K562 (cell line): ENCODE data around the gene TMEM151A. TPM values are rescaled to one million over a fixed set of nuclear protein-coding genes. Genes with fewer than 3 reads are reported as not detected.

ENCODE experiments used
- ATAC-seq: fragments of 200-7000 bp; cut with Tn5 transposase; 3 replicates; pipeline ENCODE4 v1.9.1; 2020; ENCODE audit warnings: moderate library complexity
- BruUV-seq: library from RNA; stranded (reverse); fragments of 400-500 nt; replicated peaks from 2 replicates; lab custom pipeline; 2021; lab: Mats Ljungman, UMichigan
- CTCF ChIA-PET: fragments of 300-600 bp; formaldehyde crosslinking; extraction: SDS; loops from one replicate; lab custom pipeline; 2021; ENCODE audit warnings: low intra/inter-chr PET ratio; lab: Yijun Ruan, JAX
- POLR2A ChIA-PET: fragments of 300-600, 350-650 bp; sonication (Branson Sonifier 250); formaldehyde crosslinking; extraction: SDS; loops from one replicate; lab custom pipeline; 2021; ENCODE audit warnings: antibody characterized with exemption, inconsistent platforms; lab: Yijun Ruan, JAX
- DNase-seq, 4 experiments: peaks; one replicate each; pipeline versions ENCODE4 v3.0.0 to v3.0.0-alpha.2; 2011 to 2018; ENCODE audit warnings: low spot score in 3 of 4, mixed read lengths in 3 of 4; ENCODE audit errors: extremely low read depth in 1 of 4
- FAIRE-seq: peaks from 2 replicates; lab custom pipeline; 2011; peaks lifted over from hg19 to GRCh38; lab: Jason Lieb, UNC
- H2AFZ ChIP-seq: 2 replicates; pipeline ENCODE4 v1.6.0; 2011; ENCODE audit warnings: low read depth, low read length, control low read depth, inconsistent platforms
- H3K27ac ChIP-seq: fragments of 200-600 bp; 3 replicates; pipeline ENCODE4 v1.8.0; 2011; ENCODE audit warnings: low read depth, mild to moderate bottlenecking, control low read depth, inconsistent platforms, low read length, moderate library complexity, mixed read lengths; ENCODE audit errors: extremely low read depth
- H3K27me3 ChIP-seq, 2 experiments: fragments of 300-600 bp in 1 of 2; 2 replicates in 1 of 2; 3 replicates in 1 of 2; pipeline versions ENCODE4 v1.6.0 to v1.8.0; 2011; ENCODE audit warnings: inconsistent platforms in 2 of 2, low read length in 2 of 2, mild to moderate bottlenecking in 1 of 2, mixed read lengths in 1 of 2, moderate library complexity in 1 of 2; ENCODE audit not compliant: control insufficient read depth in 2 of 2, insufficient read depth in 2 of 2
- H3K36me3 ChIP-seq: fragments of 300-600 bp; 3 replicates; pipeline ENCODE4 v1.8.0; 2011; ENCODE audit warnings: mild to moderate bottlenecking, low read length, inconsistent platforms; ENCODE audit not compliant: control insufficient read depth, insufficient read depth
- H3K4me1 ChIP-seq, 2 experiments: fragments of 200-600 bp in 1 of 2; replicated peaks in 1 of 2; 2 replicates in 1 of 2; 3 replicates in 1 of 2; pipeline versions ENCODE4 v1.5.1 to v1.8.0; 2011; ENCODE audit warnings: inconsistent platforms in 2 of 2, low read length in 2 of 2, mild to moderate bottlenecking in 1 of 2, mixed read lengths in 1 of 2, moderate library complexity in 1 of 2; ENCODE audit not compliant: control insufficient read depth in 2 of 2, insufficient read depth in 2 of 2
- H3K4me2 ChIP-seq: 2 replicates; pipeline ENCODE4 v1.6.1; 2011; ENCODE audit warnings: low read length, control low read depth, inconsistent platforms, mixed read lengths; ENCODE audit not compliant: insufficient read depth
- H3K4me3 ChIP-seq: fragments of 200-600 bp; sonication (generic), shearing (Covaris generic); 2 replicates; pipeline ENCODE4 v1.5.1; 2016; ENCODE audit warnings: control low read depth, inconsistent platforms
- H3K79me2 ChIP-seq: fragments of 200-600 bp; 3 replicates; pipeline ENCODE4 v1.8.0; 2011; ENCODE audit warnings: low read length, inconsistent platforms; ENCODE audit not compliant: control insufficient read depth, insufficient read depth
- H3K9ac ChIP-seq, 2 experiments: 2 replicates each; pipeline versions ENCODE4 v1.6.0 to v1.6.1; 2011; ENCODE audit warnings: low read depth in 2 of 2, low read length in 2 of 2, control low read depth in 1 of 2, inconsistent platforms in 1 of 2, mild to moderate bottlenecking in 1 of 2, mixed read lengths in 1 of 2; ENCODE audit not compliant: insufficient read depth in 1 of 2
- H3K9me1 ChIP-seq: one replicate; pipeline ENCODE4 v1.6.0; 2011; ENCODE audit warnings: inconsistent platforms, mild to moderate bottlenecking, low read length, moderate library complexity; ENCODE audit not compliant: control insufficient read depth, insufficient read depth
- H3K9me3 ChIP-seq: replicated peaks from 2 replicates; pipeline ENCODE4 v1.5.1; 2011; ENCODE audit warnings: low read depth, low read length, inconsistent platforms; ENCODE audit not compliant: control insufficient read depth, insufficient read depth
- H4K20me1 ChIP-seq: replicated peaks from 2 replicates; pipeline ENCODE4 v1.6.1; 2011; ENCODE audit warnings: low read length, inconsistent platforms, mixed read lengths; ENCODE audit not compliant: control insufficient read depth, insufficient read depth
- WGBS: fragments of 100-300 bp; shearing (Covaris generic); methylation state at CpG from one replicate; pipeline ENCODE4 v1.1.6; 2016; ENCODE audit warnings: low coverage, mixed read lengths; ENCODE audit not compliant: insufficient coverage; ENCODE audit errors: missing lambda C conversion rate; 5-methylcytosine and 5-hydroxymethylcytosine counted together
- in situ Hi-C: fragments of 300-500 bp; cut with MboI; formaldehyde crosslinking; loops from 4 replicates; pipeline ENCODE4 v1.15.0; 2018; ENCODE audit warnings: inconsistent platforms, mixed read lengths
- intact Hi-C: fragments of 100-400 bp; cut with micrococcal nuclease; formaldehyde crosslinking; loops from 2 replicates; pipeline ENCODE4 v1.14.2; 2022
- polyA plus RNA-seq, 8 experiments: library from polyadenylated mRNA; depleted of rRNA in 4 of 8; stranded (reverse) in 5 of 8; unstranded in 3 of 8; fragments of >200 nt; fragmentation: Nextera tagmentation in 2 of 8; fragmentation: Illumina TruSeq in 1 of 8; extraction: Ambion mirVana in 2 of 8; extraction: Trizol in 1 of 8; gene quantifications; 2 replicates each; pipeline versions ENCODE4 v1.2.1 to v1.2.3, GENCODE V29; 2011 to 2014; ENCODE audit warnings: inconsistent platforms in 1 of 8, missing spikeins in 1 of 8
- total RNA-seq, 7 experiments: library from RNA; depleted of rRNA in 6 of 7; stranded (reverse); fragments of >200 nt in 6 of 7; fragmentation: Illumina TruSeq in 2 of 7; extraction: Trizol in 2 of 7; gene quantifications; 2 replicates each; pipeline versions ENCODE4 v1.2.1 to v1.2.3, GENCODE V29; 2011 to 2021; ENCODE audit warnings: low replicate concordance in 1 of 7
- TF ChIP-seq, protein P1 (sequence below), 3 experiments: IDR thresholded peaks in 2 of 3; conservative IDR thresholded peaks in 1 of 3; 2 replicates each; pipeline ENCODE4 v1.5.1; 2011 to 2012; ENCODE audit warnings: low read length in 3 of 3, mild to moderate bottlenecking in 3 of 3, control low read depth in 2 of 3, improper control_type of control experiment in 1 of 3, inconsistent platforms in 1 of 3, low read depth in 1 of 3, mixed read lengths in 1 of 3, moderate library complexity in 1 of 3; ENCODE audit not compliant: insufficient read depth in 2 of 3
- TF ChIP-seq, protein P2 (sequence below): sonication (generic); formaldehyde crosslinking; IDR thresholded peaks from 2 replicates; pipeline ENCODE4 v1.8.1; 2023; ENCODE audit warnings: mild to moderate bottlenecking, missing genetic modification reagents
- TF ChIP-seq, protein P3 (sequence below): fragments of 200-800 bp; sonication (Bioruptor generic); IDR thresholded peaks from 2 replicates; pipeline ENCODE4 v1.6.1; 2017; ENCODE audit warnings: missing genetic modification characterization, missing compliant biosample characterization

TMEM151A gene
- total and polyA plus RNA-seq, 9 of the 15 experiments (the other 6 are each of a cell fraction or from before 2014, with no cell fraction given) = not detected

DNA sequence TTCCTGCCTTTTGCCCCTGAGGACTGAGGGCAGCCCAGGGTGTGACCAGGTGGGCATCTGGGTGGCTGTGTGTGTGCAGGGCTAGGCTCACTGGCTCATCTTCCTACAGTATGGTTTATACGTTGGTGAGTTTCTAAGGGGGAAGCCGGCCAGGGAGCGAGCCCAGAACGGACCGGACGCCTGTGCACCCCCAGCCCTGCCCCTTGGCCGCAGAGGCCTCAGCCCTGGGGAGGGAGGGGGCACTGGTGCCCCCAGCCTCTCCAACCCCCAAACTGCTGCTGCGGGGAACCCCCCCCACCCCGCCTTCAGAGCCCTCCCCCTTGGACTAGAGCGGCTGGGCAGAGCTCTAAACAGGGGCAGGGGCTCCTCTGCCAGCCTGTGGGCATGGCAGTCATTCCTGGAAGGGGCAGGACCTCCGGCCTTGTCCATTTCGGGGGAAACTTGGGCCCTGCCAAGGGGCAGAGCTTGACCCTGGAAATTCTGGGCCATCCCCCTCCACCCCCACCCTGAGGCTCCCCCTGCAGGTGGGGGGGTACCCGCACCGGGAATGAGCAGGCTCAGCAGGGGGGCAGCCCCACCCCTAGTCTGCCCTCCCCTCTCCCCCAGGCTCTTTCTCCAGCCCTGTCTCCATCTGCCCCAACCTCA, 8.1 kb upstream of the TMEM151A start:
- peaks cover 37% of the 10 kb centered on the region; the same call in 2 of the 3 replicates for H3K36me3 ChIP-seq
- peaks cover 4% of the 10 kb centered on the region for H3K9me1 ChIP-seq
- H3K9me3 ChIP-seq = no peaks in the 10 kb centered on the region
- H3K4me3 ChIP-seq = no peak overlapping the region
- CTCF ChIA-PET = interaction anchor here (1.5 kb wide), 1 partner anchor 61 kb away, joined by 17 read pairs; no protein-coding TSS in a partner anchor
- in situ Hi-C loops = no loop called here
- no peaks in the 10 kb centered on the region for H3K27me3 ChIP-seq
- H4K20me1 ChIP-seq = peaks cover 23% of the 10 kb centered on the region
- FAIRE-seq = no peak
- BruUV-seq = no TSS peak
- no peak overlapping the region; a peak in 1 of 4 replicates for H3K9ac ChIP-seq
- POLR2A ChIA-PET = interaction anchor here (3.7 kb wide), 1 partner anchor 11 kb away, joined by 21 read pairs; no protein-coding TSS in a partner anchor
- peak in 3 of 4 experiments; percentile 46 to 67 (median 65) for DNase-seq
- no peak overlapping the region for H2AFZ ChIP-seq
- H3K4me2 ChIP-seq = no peak overlapping the region
- ATAC-seq = no peak
- 96% methylated on average over 4 of the region's 14 CpGs for WGBS
- TF ChIP-seq, protein P1, sequence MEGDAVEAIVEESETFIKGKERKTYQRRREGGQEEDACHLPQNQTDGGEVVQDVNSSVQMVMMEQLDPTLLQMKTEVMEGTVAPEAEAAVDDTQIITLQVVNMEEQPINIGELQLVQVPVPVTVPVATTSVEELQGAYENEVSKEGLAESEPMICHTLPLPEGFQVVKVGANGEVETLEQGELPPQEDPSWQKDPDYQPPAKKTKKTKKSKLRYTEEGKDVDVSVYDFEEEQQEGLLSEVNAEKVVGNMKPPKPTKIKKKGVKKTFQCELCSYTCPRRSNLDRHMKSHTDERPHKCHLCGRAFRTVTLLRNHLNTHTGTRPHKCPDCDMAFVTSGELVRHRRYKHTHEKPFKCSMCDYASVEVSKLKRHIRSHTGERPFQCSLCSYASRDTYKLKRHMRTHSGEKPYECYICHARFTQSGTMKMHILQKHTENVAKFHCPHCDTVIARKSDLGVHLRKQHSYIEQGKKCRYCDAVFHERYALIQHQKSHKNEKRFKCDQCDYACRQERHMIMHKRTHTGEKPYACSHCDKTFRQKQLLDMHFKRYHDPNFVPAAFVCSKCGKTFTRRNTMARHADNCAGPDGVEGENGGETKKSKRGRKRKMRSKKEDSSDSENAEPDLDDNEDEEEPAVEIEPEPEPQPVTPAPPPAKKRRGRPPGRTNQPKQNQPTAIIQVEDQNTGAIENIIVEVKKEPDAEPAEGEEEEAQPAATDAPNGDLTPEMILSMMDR (IDR thresholded peaks at IDR 0.05 in 2 of 3, conservative IDR thresholded peaks at IDR 0.05 in 1 of 3; ENCODE audit: insufficient read depth in 2 of 3, low read depth in 1 of 3, low read length in 3 of 3) = 0 out of 6 replicates have a peak, but pooled peaks of 2 of the 3 experiments have one; percentile 12 to 23
- TF ChIP-seq, protein P2, sequence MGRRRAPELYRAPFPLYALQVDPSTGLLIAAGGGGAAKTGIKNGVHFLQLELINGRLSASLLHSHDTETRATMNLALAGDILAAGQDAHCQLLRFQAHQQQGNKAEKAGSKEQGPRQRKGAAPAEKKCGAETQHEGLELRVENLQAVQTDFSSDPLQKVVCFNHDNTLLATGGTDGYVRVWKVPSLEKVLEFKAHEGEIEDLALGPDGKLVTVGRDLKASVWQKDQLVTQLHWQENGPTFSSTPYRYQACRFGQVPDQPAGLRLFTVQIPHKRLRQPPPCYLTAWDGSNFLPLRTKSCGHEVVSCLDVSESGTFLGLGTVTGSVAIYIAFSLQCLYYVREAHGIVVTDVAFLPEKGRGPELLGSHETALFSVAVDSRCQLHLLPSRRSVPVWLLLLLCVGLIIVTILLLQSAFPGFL (CRISPR knock-in tag) = no peak
- TF ChIP-seq, protein P3, sequence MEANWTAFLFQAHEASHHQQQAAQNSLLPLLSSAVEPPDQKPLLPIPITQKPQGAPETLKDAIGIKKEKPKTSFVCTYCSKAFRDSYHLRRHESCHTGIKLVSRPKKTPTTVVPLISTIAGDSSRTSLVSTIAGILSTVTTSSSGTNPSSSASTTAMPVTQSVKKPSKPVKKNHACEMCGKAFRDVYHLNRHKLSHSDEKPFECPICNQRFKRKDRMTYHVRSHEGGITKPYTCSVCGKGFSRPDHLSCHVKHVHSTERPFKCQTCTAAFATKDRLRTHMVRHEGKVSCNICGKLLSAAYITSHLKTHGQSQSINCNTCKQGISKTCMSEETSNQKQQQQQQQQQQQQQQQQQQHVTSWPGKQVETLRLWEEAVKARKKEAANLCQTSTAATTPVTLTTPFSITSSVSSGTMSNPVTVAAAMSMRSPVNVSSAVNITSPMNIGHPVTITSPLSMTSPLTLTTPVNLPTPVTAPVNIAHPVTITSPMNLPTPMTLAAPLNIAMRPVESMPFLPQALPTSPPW = peak; percentile 74
- peaks cover 15 to 52% of the 10 kb centered on the region in 2 experiments; a peak in 3 of 5 replicates for H3K4me1 ChIP-seq
- peaks cover 21% of the 10 kb centered on the region for H3K79me2 ChIP-seq
- H3K27ac ChIP-seq = no peak overlapping the region
- intact Hi-C loops = no loop called here
